Measurements from ENCODE around the gene ZNF502. TPM values are rescaled to one million over a fixed set of nuclear protein-coding genes. Genes with fewer than 3 reads are reported as not detected.

ZNF502 gene
- 2.3 and 4.8 TPM in 2 replicates for total RNA-seq

DNA sequence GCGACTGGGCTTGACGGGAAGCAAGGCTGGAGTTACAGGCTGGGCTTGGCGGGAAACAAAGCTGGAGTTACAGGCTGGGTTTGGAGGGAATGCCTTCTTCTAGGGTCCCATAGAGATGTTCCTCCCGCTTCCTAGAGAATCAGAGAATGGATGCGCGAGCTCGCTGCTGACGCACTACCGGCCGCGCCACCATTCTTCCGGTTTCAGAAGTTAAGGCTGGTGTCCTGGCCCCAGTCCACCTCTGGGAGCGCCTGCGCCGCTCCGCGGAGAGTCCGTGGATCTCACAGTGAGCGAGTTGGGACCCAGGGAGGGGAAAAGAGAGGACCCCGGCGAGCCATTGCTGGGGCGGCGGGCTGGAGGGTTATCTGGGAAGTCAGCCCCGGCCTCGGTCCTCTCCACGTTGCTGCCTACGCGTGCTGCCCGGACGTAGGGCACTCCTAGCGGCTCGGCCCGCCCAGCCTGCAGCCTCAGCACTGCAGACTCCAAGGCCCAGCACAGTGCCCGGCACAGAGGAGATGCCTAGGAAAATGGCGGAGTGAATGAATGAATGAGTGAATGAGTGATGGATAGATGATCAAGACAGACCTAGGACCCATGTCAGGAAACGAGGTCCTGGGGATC is at the start of gene ZNF502:
Gene ZNF502, plus strand, starts transcription at position 206 of the 621 bp plus-strand sequence. CDS start 7,602 bp downstream, outside the sequence.

DNA sequence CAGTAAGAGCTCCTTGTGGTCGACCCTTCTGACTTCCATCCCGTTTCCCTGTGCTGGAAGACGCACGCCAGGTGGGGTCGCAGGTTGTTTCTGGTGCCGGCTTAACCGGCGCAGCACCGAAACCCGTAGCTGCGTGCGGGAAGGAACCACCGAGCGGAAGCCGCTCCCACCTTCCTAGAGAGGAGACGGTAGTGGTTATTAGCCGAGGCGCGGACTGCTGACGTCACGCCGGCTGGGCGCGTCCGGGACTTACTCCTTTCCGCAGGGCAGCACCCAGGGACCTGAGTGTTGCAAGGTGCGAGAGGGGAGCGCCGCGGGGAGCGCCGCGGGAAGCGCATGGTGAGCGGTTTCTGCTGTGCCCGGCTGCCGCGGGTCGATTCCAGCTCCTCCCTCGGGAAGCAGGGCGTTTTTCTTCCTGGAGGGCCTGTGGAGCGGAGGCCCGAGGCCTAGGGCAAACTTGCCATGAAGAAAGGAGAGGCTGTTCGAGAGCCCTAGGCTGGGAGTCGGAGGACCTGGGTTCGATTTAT is 17.0 kb downstream of the ZNF502 start, which contains the start of gene ZNF501:
Gene ZNF501, plus strand, starts transcription at position 252 of the 527 bp plus-strand sequence. CDS start 4,787 bp downstream, outside the sequence.

DNA sequence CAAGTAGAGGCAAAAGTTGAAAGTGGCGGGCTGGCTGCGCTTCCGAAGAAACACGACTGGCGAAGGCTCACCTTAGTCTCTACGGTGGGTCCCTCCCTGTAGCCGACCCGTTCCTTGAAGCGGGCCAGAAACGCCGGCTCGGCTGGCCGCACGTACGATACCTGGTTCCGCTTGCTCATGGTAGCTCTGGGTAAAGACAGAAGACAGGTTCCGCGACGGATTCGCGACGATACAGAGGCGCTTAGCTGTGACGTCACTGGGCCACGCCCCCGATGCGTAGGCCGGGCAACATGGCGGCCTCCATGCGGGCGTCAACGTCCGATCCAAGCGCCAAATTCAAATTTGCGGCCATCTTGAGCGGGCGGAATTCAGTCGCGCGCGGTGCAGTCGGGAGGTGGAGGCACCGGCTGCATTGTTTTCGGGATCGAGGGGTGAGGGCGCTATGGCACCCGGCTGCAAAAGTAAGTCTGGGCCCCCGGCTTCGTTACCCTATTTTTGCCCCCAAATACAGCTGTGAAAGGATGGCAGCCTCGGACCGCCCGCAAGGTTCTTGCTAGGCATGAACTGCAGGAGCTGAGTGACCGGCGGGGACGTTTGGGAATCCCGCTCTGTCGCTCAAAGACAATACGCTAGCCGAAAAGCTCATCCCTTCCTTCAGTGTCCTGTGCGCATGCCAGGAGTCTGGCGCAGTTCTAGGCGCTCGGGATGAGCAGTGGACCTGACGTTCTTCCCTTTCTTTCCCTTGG is 49.1 kb downstream of the ZNF502 start, which contains the start of the genes KIAA1143 and KIF15:
Gene KIAA1143, minus strand, starts transcription at position 196 of the 746 bp plus-strand sequence. Its CDS starts 17 bp downstream, at position 179.
Gene KIF15, plus strand, starts transcription at position 371 of the 746 bp plus-strand sequence. Its CDS starts 72 bp downstream, at position 443.

Other genes with a start within 250 kb of the ZNF502 start
- 3.7 and 13.7 TPM in 2 replicates for gene ZNF445, start 235.0 kb upstream of the ZNF502 start, total RNA-seq
- gene ZKSCAN7, start 157.5 kb upstream of the ZNF502 start, total RNA-seq: 1.3 and 1.6 TPM in 2 replicates
- gene ZNF660, start 127.7 kb upstream of the ZNF502 start, total RNA-seq: 0.49 and 2.0 TPM in 2 replicates
- gene ZNF197, start 87.6 kb upstream of the ZNF502 start, total RNA-seq: 7.1 and 9.8 TPM in 2 replicates
- 9.2 and 15.6 TPM in 2 replicates for gene ZNF35, start 63.9 kb upstream of the ZNF502 start, total RNA-seq
- 4.4 and 5.3 TPM in 2 replicates for gene ZNF501, start 17.0 kb downstream of the ZNF502 start, total RNA-seq
- 10.8 and 18.6 TPM in 2 replicates for gene KIAA1143, start 49.0 kb downstream of the ZNF502 start, total RNA-seq
- 7.9 and 11.8 TPM in 2 replicates for gene KIF15, start 49.1 kb downstream of the ZNF502 start, total RNA-seq
- 9.4 and 10.4 TPM in 2 replicates for gene TMEM42, start 149.3 kb downstream of the ZNF502 start, total RNA-seq
- 0.06 TPM in 1 of 2 replicates, not detected in the other for gene TGM4, start 161.9 kb downstream of the ZNF502 start, total RNA-seq

All from bladder microvascular endothelial cell (primary cell).